Smooth muscle cell (in vitro differentiated cells): ENCODE data around the gene MMP20. TPM values are rescaled to one million over a fixed set of nuclear protein-coding genes. Genes with fewer than 3 reads are reported as not detected.
A peak's percentile ranks its signal among the peaks of the same experiment; 100 is the strongest.
"Not testable (repeated sequence)": the region's sequence is repeated elsewhere in the genome, so short reads cannot be mapped to it uniquely, and the experiment has no call there.

Source experiments
- DNase-seq: peaks from one replicate; lab custom pipeline; 2025; ENCODE audit not compliant: unreplicated experiment; lab: John Stamatoyannopoulos, UW
- H2AFZ ChIP-seq: fragments of 200-600 bp; sonication (generic); 2 replicates; pipeline ENCODE4 v1.6.0; 2016; ENCODE audit warnings: antibody characterized with exemption, low read depth, mild to moderate bottlenecking
- H3F3A ChIP-seq: fragments of 200-600 bp; sonication (generic); 2 replicates; pipeline ENCODE4 v1.6.0; 2017; ENCODE audit warnings: antibody characterized with exemption, low read depth
- H3K27ac ChIP-seq: fragments of 200-600 bp; sonication (generic); 2 replicates; pipeline ENCODE4 v1.5.1; 2016; ENCODE audit warnings: low read depth, mild to moderate bottlenecking
- H3K27me3 ChIP-seq: fragments of 200-600 bp; sonication (generic); 2 replicates; pipeline ENCODE4 v1.6.1; 2016; ENCODE audit warnings: low read depth, mild to moderate bottlenecking
- H3K36me3 ChIP-seq: fragments of 200-600 bp; sonication (generic); 2 replicates; pipeline ENCODE4 v1.5.1; 2016; ENCODE audit warnings: low read depth
- H3K4me1 ChIP-seq: fragments of 200-600 bp; sonication (generic); 2 replicates; pipeline ENCODE4 v1.5.1; 2016; ENCODE audit warnings: low read depth
- H3K4me2 ChIP-seq: fragments of 200-600 bp; sonication (generic); 2 replicates; pipeline ENCODE4 v1.6.0; 2016; ENCODE audit warnings: mild to moderate bottlenecking
- H3K4me3 ChIP-seq: fragments of 200-600 bp; sonication (generic); 2 replicates; pipeline ENCODE4 v1.5.1; 2016; ENCODE audit warnings: mild to moderate bottlenecking
- H3K79me2 ChIP-seq: fragments of 200-600 bp; sonication (generic); 2 replicates; pipeline ENCODE4 v1.6.0; 2016; ENCODE audit warnings: low read depth, mild to moderate bottlenecking
- H3K9ac ChIP-seq: fragments of 200-600 bp; sonication (generic); 2 replicates; pipeline ENCODE4 v1.6.0; 2016; ENCODE audit warnings: low read depth
- H3K9me3 ChIP-seq: fragments of 200-600 bp; sonication (generic); replicated peaks from 2 replicates; pipeline ENCODE4 v1.5.1; 2016; ENCODE audit warnings: low read depth
- H4K20me1 ChIP-seq: fragments of 200-600 bp; sonication (generic); 2 replicates; pipeline ENCODE4 v1.6.0; 2016; ENCODE audit warnings: low read depth
- CTCF ChIP-seq: fragments of 200-600 bp; sonication (generic); IDR thresholded peaks from 2 replicates; pipeline ENCODE4 v1.5.1; 2017; ENCODE audit warnings: borderline replicate concordance, mild to moderate bottlenecking, antibody characterized with exemption; ENCODE audit not compliant: insufficient read depth, poor library complexity, severe bottlenecking
- WGBS: methylation state at CpG from one replicate; pipeline ENCODE4 v1.1.7; 2016; ENCODE audit warnings: low lambda C conversion rate; 5-methylcytosine and 5-hydroxymethylcytosine counted together
- polyA plus RNA-seq: library from polyadenylated mRNA; unstranded; fragments of >200 nt; fragmentation: Nextera tagmentation; extraction: Ambion mirVana; gene quantifications from 2 replicates; pipeline ENCODE4 v1.2.1, GENCODE V29; 2016
- total RNA-seq: library from RNA; depleted of rRNA; stranded (reverse); fragments of >200 nt; gene quantifications from 2 replicates; pipeline ENCODE4 v1.2.3, GENCODE V29; 2014

MMP20 gene
- total and polyA plus RNA-seq, 2 experiments from 2014 or later = 0.49 to 0.87 TPM

- H3K36me3 ChIP-seq = no peaks in the 10 kb centered on the region
- DNase-seq = no peak
Observed at GRCh38 chr11:102632026-102632425, 6.9 kb upstream of the MMP20 start.

GRCh38 chr11:102630598-102631448, 5.7 kb upstream of the MMP20 start:
- DNase-seq = no peak
- Histone ChIP-seq H3K9ac (no peak overlapping the region), H3K79me2 (no peaks in the 10 kb centered on the region), H3K9me3 (no peaks in the 10 kb centered on the region), H3K27ac (no peak overlapping the region), H3K4me3 (no peak overlapping the region), H3K27me3 (no peaks in the 10 kb centered on the region), H3K36me3 (no peaks in the 10 kb centered on the region), H3K4me1 (no peaks in the 10 kb centered on the region), H3K4me2 (peak overlapping the region; percentile 51), H2AFZ (peak overlapping the region; percentile 58), H3F3A (peaks cover 3% of the 10 kb centered on the region), H4K20me1 (no peaks in the 10 kb centered on the region)
- 49% methylated on average over 11 of the region's 11 CpGs for WGBS
- no peak for TF ChIP-seq CTCF

More at GRCh38 chr11:102632026-102632425, 6.9 kb upstream of the MMP20 start:
- no peaks in the 10 kb centered on the region for H3K9me3 ChIP-seq
- WGBS = 88% methylated on average over 1 of the region's 1 CpG
- H3K9ac ChIP-seq = no peak overlapping the region
- H2AFZ ChIP-seq = no peak overlapping the region
- no peak overlapping the region for H3K4me3 ChIP-seq
- H3K27ac ChIP-seq = no peak overlapping the region
- no peaks in the 10 kb centered on the region for H3K4me1 ChIP-seq
- H3F3A ChIP-seq = no peaks in the 10 kb centered on the region
- TF ChIP-seq CTCF = no peak
- no peaks in the 10 kb centered on the region for H3K79me2 ChIP-seq
- H4K20me1 ChIP-seq = no peaks in the 10 kb centered on the region
- H3K27me3 ChIP-seq = no peaks in the 10 kb centered on the region
- no peak overlapping the region for H3K4me2 ChIP-seq

GRCh38 chr11:102629908-102630307, 4.8 kb upstream of the MMP20 start:
- not testable (repeated sequence) for H3K9me3 ChIP-seq, H3K4me2 ChIP-seq, H3K27me3 ChIP-seq, DNase-seq, H3K4me1 ChIP-seq, H2AFZ ChIP-seq, H3K36me3 ChIP-seq, H3K27ac ChIP-seq, H4K20me1 ChIP-seq, H3K9ac ChIP-seq, H3F3A ChIP-seq, H3K79me2 ChIP-seq, H3K4me3 ChIP-seq
- WGBS = 83% methylated on average over 1 of the region's 1 CpG

- Histone ChIP-seq H3K4me1 (no peaks in the 10 kb centered on the region), H3K79me2 (no peaks in the 10 kb centered on the region), H4K20me1 (no peaks in the 10 kb centered on the region), H3K9me3 (no peaks in the 10 kb centered on the region), H3K27me3 (no peaks in the 10 kb centered on the region), H3K4me3 (no peak overlapping the region), H3K9ac (no peak overlapping the region), H3K4me2 (peak overlapping the region; percentile 41), H2AFZ (no peak overlapping the region), H3K27ac (peak overlapping the region; percentile 75), H3F3A (peaks cover 3% of the 10 kb centered on the region), H3K36me3 (no peaks in the 10 kb centered on the region)
- TF ChIP-seq CTCF = no peak
- 3% methylated on average over 1 of the region's 1 CpG for WGBS
- no peak for DNase-seq
Observed at GRCh38 chr11:102626676-102627075, 1.5 kb upstream of the MMP20 start.
